GM06990 (cell line): ENCODE data around the gene DYSF.

Source experiments
- DNase-seq: peaks from one replicate; pipeline ENCODE4 v3.0.0-alpha.2; 2011; ENCODE audit not compliant: insufficient read length; ENCODE audit errors: extremely low read depth
- H3K27me3 ChIP-seq: replicated peaks from 2 replicates; pipeline ENCODE4 v1.6.0; 2011; ENCODE audit warnings: low read length; ENCODE audit not compliant: control insufficient read depth, insufficient read depth
- H3K36me3 ChIP-seq: 2 replicates; pipeline ENCODE4 v1.5.1; 2011; ENCODE audit warnings: low read length; ENCODE audit not compliant: control insufficient read depth, insufficient read depth
- H3K4me3 ChIP-seq: replicated peaks from 2 replicates; pipeline ENCODE4 v1.5.1; 2011; ENCODE audit warnings: low read depth, mild to moderate bottlenecking, control low read depth, low read length
- CTCF ChIP-seq: IDR thresholded peaks from 2 replicates; pipeline ENCODE4 v1.5.1; 2011; ENCODE audit warnings: low read length, control low read depth, mild to moderate bottlenecking, inconsistent platforms; ENCODE audit not compliant: insufficient read depth, poor library complexity, severe bottlenecking

DYSF gene

GRCh38 chr2:71696381-71696780 is 243.0 kb downstream of the DYSF start:
- TF ChIP-seq CTCF = no peak
- Histone ChIP-seq H3K27me3 (peaks cover 3% of the 10 kb centered on the region; the same call in 1 of the 2 replicates), H3K36me3 (no peaks in the 10 kb centered on the region), H3K4me3 (no peak overlapping the region)
- DNase-seq = no peak

GRCh38 chr2:71697106-71698004 is 244.0 kb downstream of the DYSF start:
- no peak for DNase-seq
- Histone ChIP-seq H3K27me3 (peaks cover 3% of the 10 kb centered on the region; the same call in 1 of the 2 replicates), H3K4me3 (no peak overlapping the region), H3K36me3 (no peaks in the 10 kb centered on the region)
- no peak for TF ChIP-seq CTCF

GRCh38 chr2:71699428-71699827 is 246.1 kb downstream of the DYSF start:
- Histone ChIP-seq H3K4me3 (no peak overlapping the region), H3K36me3 (no peaks in the 10 kb centered on the region), H3K27me3 (peaks cover 2% of the 10 kb centered on the region; the same call in 1 of the 2 replicates)
- no peak for TF ChIP-seq CTCF
- DNase-seq = no peak

- Histone ChIP-seq H3K4me3 (no peak overlapping the region), H3K27me3 (peaks cover 2% of the 10 kb centered on the region; the same call in 1 of the 2 replicates), H3K36me3 (no peaks in the 10 kb centered on the region)
- DNase-seq = no peak
- no peak for TF ChIP-seq CTCF
These were observed 246.8 kb downstream of the DYSF start for GRCh38 chr2:71700041-71700657.

GRCh38 chr2:71700658-71701397 is 247.5 kb downstream of the DYSF start:
- Histone ChIP-seq H3K4me3 (no peak overlapping the region), H3K36me3 (no peaks in the 10 kb centered on the region), H3K27me3 (0 out of 2 replicates have a peak, but pooled peaks cover 2% of the 10 kb centered on the region)
- no peak for DNase-seq
- TF ChIP-seq CTCF = no peak
